ENCODE data around the gene ROCK2.
"Not testable (repeated sequence)": the region's sequence is repeated elsewhere in the genome, so short reads cannot be mapped to it uniquely, and the experiment has no call there.

ROCK2 gene

GRCh38 chr2:11234309-11234708 lies 110.1 kb downstream of the ROCK2 start:
- no peaks in the 10 kb centered on the region for H3K9me2 ChIP-seq (replicated peaks; ENCODE audit: low read depth, low read length)
- H3K4me2 ChIP-seq (ENCODE audit: low read depth, low read length, poor library complexity, severe bottlenecking): no peak overlapping the region
- no peak overlapping the region for H2AFZ ChIP-seq (ENCODE audit: low read length)
- no peak for TF ChIP-seq EZH2phosphoT487 (IDR thresholded peaks at IDR 0.05; ENCODE audit: borderline replicate concordance)
- TF ChIP-seq, protein P1, sequence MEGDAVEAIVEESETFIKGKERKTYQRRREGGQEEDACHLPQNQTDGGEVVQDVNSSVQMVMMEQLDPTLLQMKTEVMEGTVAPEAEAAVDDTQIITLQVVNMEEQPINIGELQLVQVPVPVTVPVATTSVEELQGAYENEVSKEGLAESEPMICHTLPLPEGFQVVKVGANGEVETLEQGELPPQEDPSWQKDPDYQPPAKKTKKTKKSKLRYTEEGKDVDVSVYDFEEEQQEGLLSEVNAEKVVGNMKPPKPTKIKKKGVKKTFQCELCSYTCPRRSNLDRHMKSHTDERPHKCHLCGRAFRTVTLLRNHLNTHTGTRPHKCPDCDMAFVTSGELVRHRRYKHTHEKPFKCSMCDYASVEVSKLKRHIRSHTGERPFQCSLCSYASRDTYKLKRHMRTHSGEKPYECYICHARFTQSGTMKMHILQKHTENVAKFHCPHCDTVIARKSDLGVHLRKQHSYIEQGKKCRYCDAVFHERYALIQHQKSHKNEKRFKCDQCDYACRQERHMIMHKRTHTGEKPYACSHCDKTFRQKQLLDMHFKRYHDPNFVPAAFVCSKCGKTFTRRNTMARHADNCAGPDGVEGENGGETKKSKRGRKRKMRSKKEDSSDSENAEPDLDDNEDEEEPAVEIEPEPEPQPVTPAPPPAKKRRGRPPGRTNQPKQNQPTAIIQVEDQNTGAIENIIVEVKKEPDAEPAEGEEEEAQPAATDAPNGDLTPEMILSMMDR (conservative IDR thresholded peaks at IDR 0.05; ENCODE audit: low read length): peak; percentile 76
- no peaks in the 10 kb centered on the region; the same call in 1 of the 2 replicates for H3F3A ChIP-seq (ENCODE audit: low read depth)
- H3K9ac ChIP-seq (ENCODE audit: low read depth, low read length, poor library complexity, severe bottlenecking): no peak overlapping the region
- H3K36me3 ChIP-seq (ENCODE audit: insufficient read depth, low read length): peaks cover 30% of the 10 kb centered on the region
- no peak overlapping the region for H3K4me3 ChIP-seq (ENCODE audit: low read length, poor library complexity, severe bottlenecking)
- H3K4me1 ChIP-seq (ENCODE audit: insufficient read depth, low read length, poor library complexity, severe bottlenecking): peaks cover 10% of the 10 kb centered on the region
- no peaks in the 10 kb centered on the region for H3K9me3 ChIP-seq (ENCODE audit: insufficient read depth, low read depth, low read length)
- H4K20me1 ChIP-seq (ENCODE audit: insufficient read depth, low read length, poor library complexity, severe bottlenecking): peaks cover 6% of the 10 kb centered on the region
- H3K79me2 ChIP-seq (ENCODE audit: insufficient read depth, low read length): peaks cover 51% of the 10 kb centered on the region
- no peaks in the 10 kb centered on the region for H3K27me3 ChIP-seq (ENCODE audit: insufficient read depth, low read length, poor library complexity, severe bottlenecking)

DNA sequence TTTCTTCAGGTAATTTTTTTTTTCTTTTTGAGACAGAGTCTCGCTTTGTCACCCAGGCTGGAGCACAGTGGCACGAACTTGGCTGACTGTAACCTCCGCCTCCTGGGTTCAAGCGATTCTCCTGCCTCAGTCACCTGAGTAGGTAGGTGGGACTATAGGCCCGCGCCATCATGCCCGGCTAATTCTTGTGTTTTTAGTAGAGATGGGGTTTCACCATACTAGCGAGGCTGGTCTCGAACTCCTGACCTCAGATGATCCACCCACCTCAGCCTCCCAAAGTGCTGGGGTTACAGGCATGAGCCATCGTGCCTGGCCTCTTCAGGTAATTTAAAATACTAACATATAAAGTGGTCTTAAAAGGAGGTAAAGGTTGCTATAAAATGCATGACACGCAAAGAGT lies 113.2 kb downstream of the ROCK2 start:
- H2AFZ ChIP-seq (ENCODE audit: low read length); H4K20me1 ChIP-seq (ENCODE audit: insufficient read depth, low read length, poor library complexity, severe bottlenecking); H3K9ac ChIP-seq (ENCODE audit: low read depth, low read length, poor library complexity, severe bottlenecking); H3K9me2 ChIP-seq (replicated peaks; ENCODE audit: low read depth, low read length); H3K4me3 ChIP-seq (ENCODE audit: low read length, poor library complexity, severe bottlenecking); H3K4me1 ChIP-seq (ENCODE audit: insufficient read depth, low read length, poor library complexity, severe bottlenecking); H3F3A ChIP-seq (ENCODE audit: low read depth); H3K9me3 ChIP-seq (ENCODE audit: insufficient read depth, low read depth, low read length); H3K27me3 ChIP-seq (ENCODE audit: insufficient read depth, low read length, poor library complexity, severe bottlenecking); H3K4me2 ChIP-seq (ENCODE audit: low read depth, low read length, poor library complexity, severe bottlenecking): not testable (repeated sequence)
- H3K36me3 ChIP-seq (ENCODE audit: insufficient read depth, low read length): peaks cover 44% of the 10 kb centered on the region
- H3K79me2 ChIP-seq (ENCODE audit: insufficient read depth, low read length): peaks cover 25% of the 10 kb centered on the region; the same call in 1 of the 2 replicates

DNA sequence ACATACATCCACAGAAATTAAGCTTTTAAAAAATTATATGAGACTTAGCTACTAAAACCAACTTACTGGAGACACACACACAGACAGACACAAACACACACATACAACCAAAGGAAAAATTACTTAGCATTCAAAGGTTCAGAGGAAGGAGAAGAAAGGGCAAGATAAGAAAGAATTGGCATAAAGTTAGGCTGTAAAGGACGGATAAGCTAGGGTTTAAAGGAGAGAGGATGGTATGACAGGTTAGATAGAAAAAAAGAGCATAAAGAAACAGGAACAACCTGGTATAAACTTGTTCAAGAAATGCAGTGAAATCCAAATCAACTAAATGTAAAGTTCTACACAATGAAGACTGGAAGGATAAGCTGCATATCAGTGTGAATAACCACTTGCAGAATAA lies 115.7 kb downstream of the ROCK2 start:
- H3K9me2 ChIP-seq (replicated peaks; ENCODE audit: low read depth, low read length): no peaks in the 10 kb centered on the region
- no peaks in the 10 kb centered on the region; the same call in 1 of the 2 replicates for H3F3A ChIP-seq (ENCODE audit: low read depth)
- H3K27me3 ChIP-seq (ENCODE audit: insufficient read depth, low read length, poor library complexity, severe bottlenecking): no peaks in the 10 kb centered on the region
- H3K9me3 ChIP-seq (ENCODE audit: insufficient read depth, low read depth, low read length): no peaks in the 10 kb centered on the region
- peaks cover 4% of the 10 kb centered on the region for H4K20me1 ChIP-seq (ENCODE audit: insufficient read depth, low read length, poor library complexity, severe bottlenecking)
- H3K4me3 ChIP-seq (ENCODE audit: low read length, poor library complexity, severe bottlenecking): no peak overlapping the region
- no peak overlapping the region for H3K9ac ChIP-seq (ENCODE audit: low read depth, low read length, poor library complexity, severe bottlenecking)
- no peak overlapping the region for H3K4me2 ChIP-seq (ENCODE audit: low read depth, low read length, poor library complexity, severe bottlenecking)
- H2AFZ ChIP-seq (ENCODE audit: low read length): no peak overlapping the region
- peaks cover 47% of the 10 kb centered on the region; the same call in 1 of the 2 replicates for H3K36me3 ChIP-seq (ENCODE audit: insufficient read depth, low read length)
- no peak for TF ChIP-seq EZH2phosphoT487 (IDR thresholded peaks at IDR 0.05; ENCODE audit: borderline replicate concordance)
- peaks cover 22% of the 10 kb centered on the region; the same call in 1 of the 2 replicates for H3K79me2 ChIP-seq (ENCODE audit: insufficient read depth, low read length)
- no peaks in the 10 kb centered on the region for H3K4me1 ChIP-seq (ENCODE audit: insufficient read depth, low read length, poor library complexity, severe bottlenecking)

DNA sequence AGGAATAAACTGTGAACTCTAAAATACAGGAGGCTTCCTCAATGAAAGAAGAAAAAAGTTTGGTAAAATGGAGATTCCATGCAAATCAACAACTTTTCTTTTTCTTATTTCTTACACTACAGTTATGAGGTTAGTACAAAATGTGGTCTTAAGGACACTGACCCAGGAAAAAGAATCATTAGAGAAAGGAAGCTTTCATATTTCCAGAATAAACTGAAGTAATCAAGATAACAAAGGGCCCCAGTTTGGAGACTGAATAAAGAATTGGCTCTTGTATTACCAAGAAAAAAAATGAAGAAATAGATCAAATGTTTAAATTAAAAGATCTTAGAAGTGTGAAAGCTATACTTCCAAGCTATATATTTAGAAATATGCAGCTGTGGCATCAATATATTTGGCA lies 116.8 kb downstream of the ROCK2 start:
- peaks cover 16% of the 10 kb centered on the region; the same call in 1 of the 2 replicates for H3K79me2 ChIP-seq (ENCODE audit: insufficient read depth, low read length)
- H3K9ac ChIP-seq (ENCODE audit: low read depth, low read length, poor library complexity, severe bottlenecking): no peak overlapping the region
- no peaks in the 10 kb centered on the region for H3K9me3 ChIP-seq (ENCODE audit: insufficient read depth, low read depth, low read length)
- H2AFZ ChIP-seq (ENCODE audit: low read length): no peak overlapping the region
- H4K20me1 ChIP-seq (ENCODE audit: insufficient read depth, low read length, poor library complexity, severe bottlenecking): peaks cover 4% of the 10 kb centered on the region
- H3K9me2 ChIP-seq (replicated peaks; ENCODE audit: low read depth, low read length): no peaks in the 10 kb centered on the region
- no peak overlapping the region for H3K4me2 ChIP-seq (ENCODE audit: low read depth, low read length, poor library complexity, severe bottlenecking)
- no peaks in the 10 kb centered on the region for H3K4me1 ChIP-seq (ENCODE audit: insufficient read depth, low read length, poor library complexity, severe bottlenecking)
- no peaks in the 10 kb centered on the region for H3F3A ChIP-seq (ENCODE audit: low read depth)
- TF ChIP-seq, protein P1 (conservative IDR thresholded peaks at IDR 0.05; ENCODE audit: low read length): no peak
- H3K36me3 ChIP-seq (ENCODE audit: insufficient read depth, low read length): peaks cover 50% of the 10 kb centered on the region; the same call in 1 of the 2 replicates
- no peaks in the 10 kb centered on the region for H3K27me3 ChIP-seq (ENCODE audit: insufficient read depth, low read length, poor library complexity, severe bottlenecking)
- no peak overlapping the region for H3K4me3 ChIP-seq (ENCODE audit: low read length, poor library complexity, severe bottlenecking)

Measured in Loucy (cell line).